ENCODE results near the gene GPR35.
"Not testable (repeated sequence)": the region's sequence is repeated elsewhere in the genome, so short reads cannot be mapped to it uniquely, and the experiment has no call there.

GPR35 gene

DNA sequence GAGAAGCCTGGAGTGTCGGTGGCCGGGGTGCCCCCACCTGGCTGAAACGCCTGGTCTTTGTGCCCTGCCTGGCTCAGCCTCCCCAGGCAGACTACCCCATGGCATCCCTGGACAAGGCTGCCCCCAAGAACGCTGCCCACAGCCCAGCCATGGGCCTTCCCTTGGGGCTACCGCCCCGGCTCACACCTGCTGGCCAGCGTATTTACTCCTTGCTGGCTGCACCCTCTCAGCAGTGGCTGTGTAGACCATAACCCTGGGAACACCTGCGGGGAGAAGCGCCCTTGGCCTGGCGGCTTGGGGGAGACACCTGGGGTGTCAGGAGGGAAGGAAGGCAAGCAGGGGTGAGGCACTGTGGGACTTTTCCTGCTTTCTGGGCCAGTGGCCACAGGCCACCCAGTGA is 21.4 kb upstream of the GPR35 start:
- no peak for DNase-seq

DNA sequence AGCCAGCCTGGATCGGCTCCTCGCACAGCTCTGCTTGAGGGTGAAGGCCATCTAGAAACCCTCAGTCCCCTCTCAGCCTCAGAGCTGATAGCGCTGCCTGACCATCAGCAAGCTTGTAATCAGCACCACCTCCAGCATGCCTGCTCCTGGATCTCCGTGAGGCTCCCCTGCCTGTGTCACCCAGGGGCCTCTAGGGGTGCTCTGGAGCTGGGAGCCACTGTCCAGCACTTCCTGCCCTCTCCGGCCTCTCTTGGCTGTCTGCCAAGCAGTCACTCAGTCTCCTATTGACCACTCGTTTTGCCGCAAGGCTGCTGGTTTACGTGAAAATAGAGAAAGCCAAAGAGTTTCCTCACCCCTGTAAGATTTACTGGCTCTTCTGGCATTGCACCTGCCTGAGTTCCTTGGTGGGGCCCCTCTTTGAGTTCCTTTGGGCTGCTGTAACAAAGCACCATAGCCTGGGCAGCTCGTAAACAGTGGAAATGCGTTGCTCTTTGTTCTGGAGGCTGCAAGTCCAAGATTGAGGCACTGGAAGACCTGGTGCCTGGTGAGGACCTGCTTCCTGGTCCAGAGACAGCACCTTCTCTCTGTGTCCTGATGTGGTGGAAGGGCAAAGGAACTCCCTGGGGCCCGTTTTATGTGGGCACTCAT is 20.9 kb upstream of the GPR35 start:
- DNase-seq = no peak

DNA sequence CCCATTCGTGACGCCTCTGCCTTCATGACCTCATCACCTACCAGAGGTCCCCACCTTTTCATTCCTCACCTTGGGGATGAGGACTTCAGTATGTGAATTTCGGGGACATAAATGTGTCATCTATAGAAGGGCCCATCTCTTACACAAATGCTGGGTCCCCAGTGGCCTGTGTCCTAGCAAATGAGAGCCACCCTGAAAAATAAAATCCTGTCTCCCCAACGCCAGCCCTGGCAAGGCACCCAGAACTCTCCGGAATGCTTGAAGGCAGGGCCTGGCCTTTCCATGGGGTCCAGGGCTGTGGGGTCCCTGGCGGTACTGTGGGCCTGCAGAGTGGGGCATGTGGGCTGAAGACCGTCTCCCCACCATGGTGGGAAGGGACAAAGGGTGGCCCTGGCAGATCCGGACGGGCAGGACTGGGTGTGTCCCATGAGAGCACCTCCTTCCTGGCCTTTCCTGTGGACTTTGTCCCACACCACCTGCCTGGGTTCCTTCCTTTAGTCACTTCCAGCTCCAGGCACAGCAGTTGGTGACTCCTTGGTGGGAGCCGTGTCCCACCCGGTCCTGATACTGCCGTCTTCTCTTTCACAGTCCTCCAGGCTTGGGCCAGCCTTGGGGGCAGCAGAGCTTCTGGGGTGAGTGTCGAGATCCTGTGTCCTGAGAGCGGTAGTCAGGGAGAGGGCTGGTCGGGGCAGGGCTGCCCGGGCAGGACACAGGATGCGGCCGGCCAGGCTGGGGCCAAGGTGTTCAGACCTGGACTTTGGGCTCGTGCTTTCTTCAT is 20.2 kb upstream of the GPR35 start:
- no peak for DNase-seq

DNA sequence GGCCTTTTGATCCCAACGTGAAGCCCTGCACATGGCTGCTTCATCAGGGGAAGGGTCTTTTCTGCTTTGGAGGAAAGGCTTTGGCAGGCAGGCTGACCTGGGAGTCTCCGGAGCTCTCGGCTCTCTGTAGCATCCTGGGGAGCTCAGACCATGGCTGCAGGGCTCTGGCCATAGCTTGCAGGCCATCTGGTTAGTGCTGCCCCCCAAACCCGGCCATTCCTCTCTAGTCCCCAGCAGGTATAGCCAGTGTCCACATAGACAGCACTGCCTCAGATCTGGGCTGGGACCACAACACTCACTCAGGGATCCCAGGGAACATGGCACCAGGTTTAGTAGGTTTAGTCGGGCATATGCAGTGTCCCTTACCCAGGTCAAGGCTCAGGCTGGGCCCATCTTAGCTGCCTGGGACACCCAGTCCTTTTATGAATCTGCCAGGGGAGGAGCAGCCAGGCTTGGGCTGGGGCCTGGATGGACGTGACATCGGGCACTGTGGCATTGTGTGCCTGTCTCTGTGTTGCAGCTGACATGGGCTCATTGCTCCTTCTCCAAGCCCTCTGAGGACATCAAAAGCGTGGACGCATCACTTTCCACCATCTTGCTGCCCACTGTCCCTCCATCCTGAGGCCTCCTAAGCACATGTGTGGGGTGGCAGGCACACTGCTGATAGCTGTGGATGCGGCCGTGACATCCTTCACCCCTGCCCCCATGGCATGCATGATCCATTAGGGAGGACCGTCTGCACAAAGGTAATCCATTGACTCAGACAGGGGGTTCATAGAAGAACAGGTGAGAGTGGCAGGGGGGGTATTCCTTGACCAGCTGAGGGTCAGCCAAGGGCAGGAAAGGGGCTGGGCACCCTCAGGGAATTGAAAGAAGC is 19.2 kb upstream of the GPR35 start:
- no peak for DNase-seq

DNA sequence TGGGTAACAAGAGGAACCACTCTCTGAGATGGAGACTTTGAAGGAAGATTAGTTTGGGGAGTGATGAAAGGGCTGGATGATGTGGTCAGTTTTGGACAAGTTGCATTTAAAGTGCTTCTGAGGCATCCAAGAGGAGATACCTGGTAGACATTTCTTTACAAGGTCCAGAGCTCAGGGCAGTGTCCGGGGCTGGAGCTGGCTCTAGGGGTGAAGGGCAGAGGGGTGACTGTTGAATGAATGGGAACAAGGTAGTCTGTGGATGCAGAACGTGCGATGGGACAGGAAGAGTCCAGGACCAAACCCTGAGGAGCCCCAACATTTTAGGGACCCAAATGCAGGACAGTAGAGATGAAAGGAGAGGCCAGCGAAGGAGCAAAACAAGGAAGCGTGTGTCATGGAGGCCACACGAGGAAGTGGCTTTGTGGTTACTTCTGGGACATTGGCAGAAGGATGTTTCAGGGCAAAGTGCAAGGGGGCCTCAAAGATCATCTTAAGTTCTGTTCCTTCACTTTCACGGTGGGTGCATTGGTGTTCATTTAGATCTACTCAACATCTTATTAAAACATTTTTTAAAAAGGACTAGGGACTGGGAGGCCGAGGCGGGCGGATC is 13.6 kb upstream of the GPR35 start:
- no peak for DNase-seq

DNA sequence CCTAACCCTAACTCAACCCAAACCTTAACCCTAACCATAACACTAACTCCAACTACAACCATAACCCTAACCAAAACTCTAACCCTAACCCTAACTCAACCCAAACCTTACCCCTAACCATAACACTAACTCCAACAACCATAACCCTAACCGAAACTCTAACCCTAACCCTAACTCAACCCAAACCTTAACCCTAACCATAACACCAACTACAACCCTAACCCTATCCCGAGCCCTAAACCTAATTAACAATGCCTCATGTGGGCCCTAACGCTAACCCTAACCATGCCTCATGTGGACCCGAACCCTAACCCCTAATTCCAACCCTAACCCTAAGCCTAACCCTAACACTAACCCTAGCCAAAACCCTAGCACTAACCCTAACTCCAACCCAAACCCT is 11.5 kb upstream of the GPR35 start:
- DNase-seq = no peak

DNA sequence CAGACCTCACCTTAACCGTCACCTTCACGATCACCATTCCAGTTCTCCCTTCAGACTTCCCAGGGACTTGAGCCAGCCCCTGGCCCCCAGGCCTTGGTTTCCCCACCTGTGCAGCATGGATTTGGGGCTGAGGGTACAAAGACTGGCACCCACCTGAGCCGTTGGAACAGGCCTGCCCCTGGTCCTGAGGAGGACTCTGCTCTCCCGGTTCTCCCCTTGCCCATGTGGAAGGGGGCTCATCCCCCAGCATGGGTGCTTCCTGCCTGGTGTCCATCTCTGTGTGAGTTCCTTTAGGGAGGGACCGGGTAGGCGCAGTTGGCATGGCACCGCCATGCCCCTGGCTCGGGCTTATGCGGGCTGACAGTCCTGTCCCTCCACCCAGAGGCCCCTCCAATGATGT is 10.9 kb upstream of the GPR35 start:
- DNase-seq = no peak

DNA sequence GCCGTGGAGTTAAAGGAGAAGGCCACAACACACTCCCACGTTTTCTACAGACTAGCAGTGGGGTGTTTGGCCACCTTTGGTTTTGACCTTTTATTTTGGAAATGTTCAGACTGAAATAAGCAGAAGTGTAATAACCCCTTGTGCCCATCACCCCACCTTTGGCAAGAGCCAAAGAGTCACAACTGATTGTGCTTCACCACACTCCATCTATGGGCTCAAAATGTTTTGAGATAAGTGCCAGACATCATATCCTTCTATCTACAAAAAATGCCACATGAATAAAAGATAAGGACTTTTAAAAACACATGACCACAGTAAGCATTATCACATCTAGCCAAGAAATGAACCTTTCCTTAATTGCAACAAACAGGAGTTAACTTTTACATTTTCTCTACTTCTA is 9.9 kb upstream of the GPR35 start:
- no peak for DNase-seq

DNA sequence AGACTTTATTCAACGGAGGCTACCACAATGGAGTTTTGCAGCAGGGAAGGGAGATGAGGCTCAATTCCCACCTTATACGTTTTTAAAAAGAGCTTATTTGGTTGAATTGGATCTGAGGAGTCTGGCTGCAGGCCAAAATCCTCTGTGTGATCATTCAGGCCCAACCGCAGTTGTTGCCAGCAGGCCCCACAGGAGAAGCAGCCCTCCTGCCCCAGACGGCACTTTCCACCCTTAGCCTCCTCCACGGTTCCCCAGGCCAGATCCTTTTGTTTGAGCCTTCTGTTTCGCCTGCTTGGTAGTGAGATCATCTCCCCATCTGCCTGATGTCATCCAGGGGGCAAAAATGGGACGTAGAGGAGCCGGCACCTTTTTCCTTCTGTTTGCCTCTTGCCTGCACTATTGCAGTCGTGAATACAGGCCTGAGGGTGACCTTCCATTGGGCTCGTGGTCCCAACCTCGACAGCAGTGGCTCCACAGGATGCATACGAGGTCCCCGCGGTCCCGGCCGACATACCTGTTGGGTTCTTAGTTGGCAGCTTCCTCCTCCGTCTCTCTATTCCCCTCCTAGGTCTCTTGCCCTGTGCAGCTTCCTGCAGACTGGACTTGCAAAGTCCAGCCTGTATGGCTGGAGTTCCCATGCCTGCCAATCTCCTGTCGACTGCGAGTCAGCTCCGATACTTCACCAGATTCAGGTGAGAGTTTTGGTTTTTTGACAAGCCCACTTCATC is 9.3 kb upstream of the GPR35 start:
- no peak for DNase-seq

DNA sequence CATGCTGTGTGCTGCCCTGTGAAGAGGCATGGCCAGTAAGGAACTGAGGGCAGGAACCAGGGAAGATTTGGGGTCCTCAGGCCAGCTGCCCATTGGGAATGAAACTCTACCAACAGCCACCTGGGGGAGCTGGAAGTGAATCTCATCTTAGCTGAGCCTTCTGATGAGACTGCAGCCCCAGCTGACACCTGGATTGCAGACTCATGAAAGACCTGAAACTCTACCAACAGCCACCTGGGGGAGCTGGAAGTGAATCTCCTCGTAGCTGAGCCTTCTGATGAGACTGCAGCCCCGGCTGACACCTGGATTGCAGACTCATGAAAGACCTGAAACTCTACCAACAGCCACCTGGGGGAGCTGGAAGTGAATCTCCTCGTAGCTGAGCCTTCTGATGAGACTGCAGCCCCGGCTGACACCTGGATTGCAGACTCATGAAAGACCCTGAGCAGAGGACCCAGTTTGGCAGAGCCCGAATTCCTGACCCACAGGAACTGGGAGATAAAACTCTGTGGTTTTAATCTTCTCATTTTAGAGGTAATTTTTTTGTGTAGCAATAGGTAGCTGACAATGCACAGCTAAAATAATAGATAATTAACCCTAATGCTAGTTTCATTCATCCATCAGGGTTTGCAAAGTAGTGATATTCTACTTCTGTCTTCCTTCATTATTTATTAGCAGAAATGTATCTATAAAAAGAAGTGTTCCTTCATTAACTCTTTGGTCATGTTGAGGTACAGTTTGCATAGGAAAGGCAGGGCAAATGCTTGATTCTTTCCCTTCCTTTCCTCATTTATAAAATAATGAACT is 8.2 kb upstream of the GPR35 start:
- DNase-seq = not testable (repeated sequence)

DNA sequence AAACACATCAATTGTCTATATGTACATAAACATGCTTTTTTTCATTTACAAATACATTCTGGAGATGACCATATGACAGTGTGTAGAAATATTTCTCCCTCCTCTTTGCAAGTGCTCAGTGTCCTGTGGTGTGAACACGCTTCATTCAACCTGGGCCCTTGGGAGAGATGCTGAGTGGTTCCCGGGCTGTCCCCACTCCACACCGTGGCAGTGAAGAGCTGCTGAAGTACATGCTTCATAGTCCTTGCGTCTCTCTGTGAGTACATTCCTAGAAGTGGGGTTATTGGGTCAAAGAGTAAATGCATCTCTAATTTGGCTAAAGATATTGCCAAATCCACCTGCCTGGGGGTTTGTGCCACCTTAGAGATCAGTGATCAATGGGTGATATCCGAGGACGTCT is 6.5 kb upstream of the GPR35 start:
- DNase-seq = no peak

DNA sequence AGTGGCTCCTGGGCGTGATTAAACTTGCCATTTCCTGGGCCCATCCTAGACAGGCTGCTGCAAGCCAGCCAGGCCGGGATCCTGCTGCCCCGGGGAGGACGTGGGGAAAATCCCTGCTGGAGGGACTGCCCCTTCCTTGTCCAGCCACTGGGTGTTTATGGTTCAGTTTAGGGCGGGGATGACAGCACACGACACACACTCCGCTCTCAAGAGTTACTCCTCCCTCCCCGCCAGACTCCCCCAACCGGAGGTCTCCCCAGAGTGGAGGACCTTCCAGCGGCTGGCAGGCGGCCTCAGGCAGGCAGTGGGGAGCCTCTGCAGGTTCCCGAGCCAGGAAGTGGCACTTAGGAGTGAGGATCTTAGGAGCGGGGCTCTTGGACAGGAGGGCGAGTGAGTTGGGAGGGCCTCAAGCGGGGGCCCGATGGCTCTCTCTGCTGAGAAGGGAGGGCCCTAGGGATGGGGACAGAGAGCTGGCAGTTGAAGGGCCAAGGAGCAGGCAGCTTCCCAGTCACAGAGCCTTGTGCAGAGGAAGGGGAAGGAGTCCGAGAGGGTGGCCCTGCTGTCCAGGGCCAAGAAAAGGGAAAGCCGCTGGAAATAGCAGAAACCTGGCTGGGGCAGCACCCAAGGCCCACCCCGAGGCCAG is 5.7 kb upstream of the GPR35 start:
- no peak for DNase-seq

DNA sequence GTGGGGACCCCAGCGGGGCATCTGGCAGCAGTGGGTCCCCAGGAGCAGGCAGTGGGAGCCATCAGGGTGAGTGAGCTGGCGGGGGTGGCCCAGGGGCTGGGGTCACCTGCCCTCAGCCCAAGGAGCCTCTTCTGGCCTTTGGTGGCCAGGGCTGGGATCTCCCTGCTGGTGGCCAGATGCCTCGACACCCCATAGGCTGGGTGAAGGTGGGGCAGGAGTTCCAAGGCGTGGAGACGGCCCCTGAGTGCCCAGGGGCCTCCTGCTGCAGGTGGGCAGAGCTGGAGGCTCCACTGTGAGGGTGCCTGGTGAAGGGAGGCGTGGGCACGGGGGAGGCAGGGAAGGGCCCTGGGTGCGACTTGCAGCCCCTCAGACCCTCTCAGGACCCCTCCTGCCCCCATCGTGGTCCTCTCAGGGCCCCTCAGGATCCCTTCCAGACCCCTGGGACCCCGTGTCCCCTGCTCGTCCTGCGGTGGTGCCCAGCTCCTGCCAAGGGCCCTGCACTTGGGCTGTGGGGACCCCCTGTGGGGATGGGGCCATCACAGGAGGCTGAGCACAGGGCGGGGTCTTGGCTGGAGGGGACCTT is 5.0 kb upstream of the GPR35 start:
- DNase-seq = no peak

DNA sequence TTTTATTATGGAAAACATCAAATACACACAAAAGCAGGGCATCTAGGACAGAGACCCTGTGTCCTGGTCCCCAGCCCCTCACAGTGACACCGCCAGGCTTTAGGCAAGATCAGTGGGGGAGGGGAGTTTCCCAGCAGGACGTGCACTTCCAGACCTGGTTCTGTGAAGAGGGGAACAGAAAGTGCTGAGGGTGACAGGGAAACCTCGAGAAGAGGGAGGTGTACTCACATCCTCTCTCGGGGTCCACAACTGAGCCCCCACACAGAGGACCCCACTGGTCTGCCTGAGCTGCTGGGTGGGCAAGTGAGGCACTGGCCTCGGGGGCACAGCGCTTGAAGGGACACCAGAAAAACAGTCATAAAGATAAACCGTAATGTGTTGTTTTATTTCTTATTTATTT is 4.4 kb upstream of the GPR35 start:
- no peak for DNase-seq

DNA sequence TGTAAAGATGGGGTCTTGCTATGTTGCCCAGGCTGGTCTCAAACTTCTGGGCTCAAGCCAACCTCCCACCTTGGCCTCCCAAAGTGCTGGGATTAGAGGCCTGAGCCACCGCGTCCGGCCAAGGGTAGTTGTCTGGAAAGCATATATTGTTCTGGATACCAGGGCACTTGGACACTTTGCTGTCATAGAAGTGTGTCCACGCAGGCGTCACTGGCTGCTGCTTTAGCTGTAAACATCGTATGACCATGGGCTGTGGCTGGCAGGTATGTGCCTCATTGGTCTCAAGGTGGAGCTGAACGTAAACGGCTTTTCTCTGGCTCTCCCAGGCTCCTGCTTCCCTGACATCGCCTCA is 3.2 kb upstream of the GPR35 start:
- DNase-seq = peak; percentile 67

DNA sequence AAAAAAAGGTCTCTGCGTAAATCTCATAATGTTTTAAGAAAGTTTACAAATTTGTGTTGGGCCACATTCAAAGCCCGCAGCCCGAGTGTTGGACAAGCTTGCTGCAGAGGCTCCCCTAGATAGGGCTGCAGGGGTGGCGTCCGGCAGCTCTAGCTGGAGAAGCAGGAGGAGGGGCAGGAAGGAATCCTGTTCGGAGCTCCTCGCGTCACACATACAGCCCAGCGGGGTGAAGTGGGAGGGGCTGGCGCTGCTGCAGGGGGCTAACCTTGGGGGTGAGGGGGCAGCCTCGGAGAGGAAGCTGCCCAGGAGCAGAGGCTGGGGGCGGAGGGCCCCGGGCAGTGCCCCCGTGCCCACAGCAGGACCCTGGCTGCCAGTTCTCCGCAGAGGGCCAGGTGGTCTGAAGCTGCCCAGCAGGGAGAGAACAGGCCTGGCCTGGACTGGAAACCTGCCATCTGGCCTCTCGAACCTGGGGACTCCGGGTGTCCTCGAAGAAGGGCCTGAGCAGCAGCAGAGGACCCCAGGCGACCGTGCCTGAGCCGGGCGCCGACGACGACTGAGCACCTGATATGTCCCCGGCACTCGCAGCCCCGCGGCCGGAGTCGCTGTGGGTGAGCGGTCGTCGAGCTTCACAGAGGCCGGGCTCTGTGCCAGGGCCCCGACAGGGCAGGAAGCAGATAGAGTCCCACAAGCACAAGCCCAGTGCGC is 2.6 kb upstream of the GPR35 start:
- DNase-seq = peak; percentile 83

DNA sequence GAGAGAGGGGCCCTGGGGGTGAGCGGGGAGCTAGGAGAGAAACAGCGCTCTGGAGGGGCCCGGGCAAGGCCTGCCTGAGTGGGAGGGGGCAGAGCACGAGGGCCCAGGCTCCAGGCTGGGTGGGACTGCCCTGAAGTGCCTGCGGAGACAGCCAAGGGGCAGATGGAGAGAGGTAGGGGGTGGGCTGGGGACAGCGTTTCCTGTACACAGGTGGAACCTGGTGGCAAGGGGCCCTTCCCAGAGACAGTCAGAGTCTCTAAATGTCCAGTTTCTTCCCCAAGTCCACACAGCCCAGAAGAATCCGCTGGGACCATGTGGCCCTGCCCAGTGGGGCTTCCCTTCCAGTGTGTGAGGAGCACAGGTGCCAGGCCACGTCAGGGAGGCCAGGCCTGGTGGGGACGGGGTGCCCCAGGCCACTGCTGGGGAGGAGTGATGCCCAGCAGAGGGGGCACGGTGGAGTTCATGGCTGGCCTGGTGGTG is 1.7 kb upstream of the GPR35 start:
- peak; percentile 67 for DNase-seq

DNA sequence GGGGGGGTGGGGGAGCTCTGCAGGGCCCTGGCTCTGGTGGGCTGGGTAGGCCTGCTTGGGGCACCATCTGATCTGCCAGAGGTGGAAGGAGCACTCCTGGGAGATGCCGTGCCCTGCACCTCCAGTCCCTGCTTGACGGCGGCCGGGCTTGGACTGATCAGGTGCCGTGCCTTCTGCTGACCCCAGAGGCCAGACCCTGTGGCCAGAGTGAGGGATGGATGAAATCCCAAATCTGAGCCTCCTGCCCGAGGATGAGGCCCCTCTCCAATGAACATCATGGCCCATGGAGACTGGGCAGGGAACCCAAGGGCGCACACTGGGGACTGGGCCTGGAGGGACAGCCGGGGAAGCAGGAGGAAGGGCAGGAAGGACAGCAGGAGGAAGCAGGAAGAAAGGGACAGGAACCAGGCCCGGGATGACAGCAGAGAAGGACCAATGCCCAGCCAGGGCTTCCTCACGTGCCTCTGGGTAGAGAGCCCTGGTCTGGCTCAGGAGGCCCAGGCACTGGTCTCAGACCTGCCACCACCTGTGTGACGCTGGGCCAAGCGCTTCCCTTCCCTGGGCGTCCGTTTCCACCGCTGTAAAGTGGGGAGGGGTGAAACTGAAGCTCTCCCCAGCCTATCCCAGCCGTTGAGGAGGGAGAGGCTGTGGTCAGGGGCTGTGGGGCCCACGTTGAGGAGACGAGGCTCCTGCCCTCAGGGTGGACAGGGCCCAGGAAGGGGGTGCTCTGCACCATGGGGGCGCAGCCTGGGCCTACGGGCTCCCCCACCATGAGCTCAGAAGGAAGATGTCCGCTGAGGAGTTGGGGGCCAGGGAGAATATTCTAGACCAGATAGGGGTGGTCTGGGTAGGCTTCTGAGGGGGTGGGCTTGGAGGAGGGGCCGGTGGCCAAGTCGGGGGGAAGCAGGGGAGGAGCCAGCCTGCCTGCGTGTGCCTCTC is 1.0 kb upstream of the GPR35 start:
- peak; percentile 64 for DNase-seq

Measured in activated CD8-positive, alpha-beta memory T cell treated with anti-CD3 and anti-CD28 coated beads, Interleukin-2, amount 50 U/mL, for 48 hours (primary cell).